HepG2 (cell line): ENCODE results near the gene PLSCR4. TPM values are rescaled to one million over a fixed set of nuclear protein-coding genes. Genes with fewer than 3 reads are reported as not detected.

Source experiments
- ATAC-seq: fragments of 200-7000 bp; cut with Tn5 transposase; 3 replicates; pipeline ENCODE4 v1.9.1; 2020; ENCODE audit warnings: mild to moderate bottlenecking, moderate library complexity
- BruUV-seq: library from RNA; stranded (reverse); fragments of 400-500 nt; replicated peaks from 2 replicates; lab custom pipeline; 2021; lab: Mats Ljungman, UMichigan
- CTCF ChIA-PET: fragments of 300-600 bp; formaldehyde crosslinking; extraction: SDS; loops from one replicate; lab custom pipeline; 2021; ENCODE audit warnings: low total read pairs, inconsistent platforms, low intra/inter-chr PET ratio; lab: Yijun Ruan, JAX
- POLR2A ChIA-PET: fragments of 350-600 bp; sonication (Branson Sonifier 250); formaldehyde crosslinking; loops from one replicate; lab custom pipeline; 2020; ENCODE audit warnings: antibody characterized with exemption, inconsistent platforms; lab: Yijun Ruan, JAX
- DNase-seq: peaks from one replicate; pipeline ENCODE4 v3.0.0-alpha.2; 2015; ENCODE audit warnings: low spot score
- FAIRE-seq: peaks from 3 replicates; lab custom pipeline; 2011; peaks lifted over from hg19 to GRCh38; lab: Jason Lieb, UNC
- H2AFZ ChIP-seq: one replicate; pipeline ENCODE4 v1.6.1; 2011; ENCODE audit warnings: low read length, inconsistent platforms
- H3K27ac ChIP-seq: fragments of 300-600 bp; 3 replicates; pipeline ENCODE4 v1.8.0; 2011; ENCODE audit warnings: mixed run types, mild to moderate bottlenecking, mixed read lengths, low read length, inconsistent platforms; ENCODE audit not compliant: insufficient read depth; ENCODE audit errors: extremely low read length
- H3K27me3 ChIP-seq, 2 experiments: fragments of 200-600 bp in 1 of 2; 2 replicates in 1 of 2; 3 replicates in 1 of 2; pipeline versions ENCODE4 v1.6.0 to v1.8.0; 2011; ENCODE audit warnings: low read length in 2 of 2, mild to moderate bottlenecking in 2 of 2, moderate library complexity in 2 of 2, inconsistent platforms in 1 of 2; ENCODE audit not compliant: insufficient read depth in 2 of 2, control insufficient read depth in 1 of 2
- H3K36me3 ChIP-seq, 2 experiments: fragments of 200-600 bp in 1 of 2; replicated peaks in 1 of 2; 2 replicates in 1 of 2; 3 replicates in 1 of 2; pipeline versions ENCODE4 v1.5.1 to v1.8.0; 2011; ENCODE audit warnings: low read length in 2 of 2, inconsistent platforms in 1 of 2; ENCODE audit not compliant: insufficient read depth in 2 of 2, control insufficient read depth in 1 of 2
- H3K4me1 ChIP-seq: 2 replicates; pipeline ENCODE4 v1.5.1; 2012; ENCODE audit warnings: low read length, inconsistent platforms; ENCODE audit not compliant: insufficient read depth
- H3K4me2 ChIP-seq: 2 replicates; pipeline ENCODE4 v1.6.0; 2011; ENCODE audit warnings: low read depth, low read length, inconsistent platforms
- H3K4me3 ChIP-seq, 3 experiments: fragments of 200-600 bp in 1 of 3; sonication (generic), shearing (Covaris generic) in 1 of 3; replicated peaks in 1 of 3; 2 replicates each; pipeline ENCODE4 v1.5.1; 2011 to 2016; ENCODE audit warnings: low read length in 3 of 3, inconsistent platforms in 2 of 3, low read depth in 2 of 3, mild to moderate bottlenecking in 2 of 3, control low read depth in 1 of 3, mixed read lengths in 1 of 3; ENCODE audit not compliant: insufficient read depth in 1 of 3
- H3K79me2 ChIP-seq: one replicate; pipeline ENCODE4 v1.6.1; 2011; ENCODE audit warnings: low read length, inconsistent platforms; ENCODE audit not compliant: insufficient read depth
- H3K9ac ChIP-seq: 2 replicates; pipeline ENCODE4 v1.6.0; 2011; ENCODE audit warnings: mild to moderate bottlenecking, low read depth, low read length, inconsistent platforms; ENCODE audit not compliant: insufficient read depth
- H3K9me3 ChIP-seq: 2 replicates; pipeline ENCODE4 v1.5.1; 2012; ENCODE audit warnings: mild to moderate bottlenecking, low read length
- H4K20me1 ChIP-seq: 2 replicates; pipeline ENCODE4 v1.6.0; 2011; ENCODE audit warnings: inconsistent platforms, mild to moderate bottlenecking, low read length, moderate library complexity; ENCODE audit not compliant: insufficient read depth
- CHCHD3 ChIP-seq: sonication (generic); formaldehyde crosslinking; IDR thresholded peaks from 2 replicates; pipeline ENCODE4 v1.8.0; 2022; ENCODE audit warnings: mild to moderate bottlenecking, missing genetic modification reagents, moderate library complexity
- CSRNP1 ChIP-seq: sonication (generic); formaldehyde crosslinking; IDR thresholded peaks from 2 replicates; pipeline ENCODE4 v1.8.1; 2023; ENCODE audit warnings: mild to moderate bottlenecking, missing genetic modification reagents
- GTF3A ChIP-seq: sonication (generic); formaldehyde crosslinking; conservative IDR thresholded peaks from 2 replicates; pipeline ENCODE4 v1.4.0; 2020; ENCODE audit warnings: mild to moderate bottlenecking, missing genetic modification reagents
- MAFF ChIP-seq: IDR thresholded peaks from 2 replicates; pipeline ENCODE4 v1.6.1; 2011; ENCODE audit warnings: low read depth, low read length, improper control_type of control experiment
- MAFK ChIP-seq, 2 experiments: IDR thresholded peaks in 1 of 2; conservative IDR thresholded peaks in 1 of 2; 2 replicates each; pipeline ENCODE4 v1.6.1; 2011; ENCODE audit warnings: improper control_type of control experiment in 2 of 2, low read length in 2 of 2
- PLSCR1 ChIP-seq: sonication (generic); formaldehyde crosslinking; IDR thresholded peaks from 2 replicates; pipeline ENCODE4 v1.5.0; 2020; ENCODE audit warnings: missing genetic modification reagents, mild to moderate bottlenecking, borderline replicate concordance
- SMARCC2 ChIP-seq: fragments of 450-650 bp; IDR thresholded peaks from 2 replicates; pipeline ENCODE4 v1.6.1; 2017; ENCODE audit warnings: antibody characterized with exemption, mild to moderate bottlenecking
- TRIM24 ChIP-seq: sonication (generic); formaldehyde crosslinking; IDR thresholded peaks from 2 replicates; pipeline ENCODE4 v1.8.0; 2022; ENCODE audit warnings: mild to moderate bottlenecking, missing genetic modification reagents
- ZBTB42 ChIP-seq: sonication (generic); formaldehyde crosslinking; IDR thresholded peaks from 2 replicates; pipeline ENCODE4 v1.5.0; 2020; ENCODE audit warnings: mild to moderate bottlenecking, missing genetic modification reagents
- ZNF691 ChIP-seq: sonication (generic); formaldehyde crosslinking; IDR thresholded peaks from 2 replicates; pipeline ENCODE4 v1.4.0; 2020; ENCODE audit warnings: missing genetic modification reagents, low read depth, mild to moderate bottlenecking, borderline replicate concordance
- ZNF710 ChIP-seq: sonication (generic); formaldehyde crosslinking; IDR thresholded peaks from 2 replicates; pipeline ENCODE4 v1.5.0; 2020; ENCODE audit warnings: mild to moderate bottlenecking, missing genetic modification reagents, borderline replicate concordance
- WGBS: methylation state at CpG from one replicate; pipeline ENCODE4 v1.1.6; 2017; ENCODE audit warnings: low lambda C conversion rate; 5-methylcytosine and 5-hydroxymethylcytosine counted together
- in situ Hi-C: cut with HindIII; loops from 2 replicates; pipeline ENCODE4 v1.10.0; 2017; ENCODE audit warnings: low pct_unique_long_range_greater_than_20kb; ENCODE audit not compliant: extremely low pct_ligation_motif_present
- intact Hi-C: fragments of 100-400 bp; cut with micrococcal nuclease; formaldehyde crosslinking; loops from one replicate; pipeline ENCODE4 v1.10.0; 2022; ENCODE audit not compliant: unreplicated experiment
- polyA plus RNA-seq, 8 experiments: library from polyadenylated mRNA; depleted of rRNA in 3 of 8; stranded (reverse) in 7 of 8; unstranded in 1 of 8; fragments of >200 nt; fragmentation: Illumina TruSeq in 4 of 8; extraction: Trizol in 4 of 8; gene quantifications; 2 replicates each; pipeline versions ENCODE4 v1.2.1 to v1.2.3, GENCODE V29; 2011 to 2016; ENCODE audit warnings: low read depth in 4 of 8, missing spikeins in 1 of 8, mixed read lengths in 1 of 8; ENCODE audit not compliant: insufficient read depth in 1 of 8
- total RNA-seq, 5 experiments: library from RNA; depleted of rRNA; stranded (reverse); fragments of >200 nt; fragmentation: Illumina TruSeq; extraction: Trizol; gene quantifications; 2 replicates each; pipeline ENCODE4 v1.2.3, GENCODE V29; 2016; ENCODE audit warnings: low read depth in 1 of 5

PLSCR4 gene
- total and polyA plus RNA-seq, 2 of the 13 experiments (the other 11 are each of a cell fraction or from before 2014, with no cell fraction given), result 1.5 to 59.0 TPM

- DNase-seq, result no peak
- Histone ChIP-seq H4K20me1 (no peaks in the 10 kb centered on the region), H3K4me1 (no peaks in the 10 kb centered on the region), H3K27ac (no peak overlapping the region), H3K9me3 (no peaks in the 10 kb centered on the region)
- POLR2A ChIA-PET, result no interaction called here
- in situ Hi-C loops, result no loop called here
- no peak for FAIRE-seq
- CTCF ChIA-PET, result no interaction called here
- TF ChIP-seq PLSCR1 (no peak), CSRNP1 (no peak), ZBTB42 (CRISPR knock-in tag) (no peak), SMARCC2 (no peak), MAFF (peak; percentile 32; the same call in 1 of the 2 replicates), MAFK (conservative IDR thresholded peaks at IDR 0.05 in 1 of 2, IDR thresholded peaks at IDR 0.05 in 1 of 2; ENCODE audit: low read length in 2 of 2) (peak; percentile 12 to 77; a peak in 2 of 4 replicates), CHCHD3 (no peak), TRIM24 (CRISPR knock-in tag) (no peak), GTF3A (CRISPR knock-in tag) (no peak), ZNF691 (CRISPR knock-in tag) (no peak), ZNF710 (no peak)
- TF ChIP-seq, all 625 proteins: peak for 2
- no TSS peak for BruUV-seq
- intact Hi-C loops, result no loop called here
- no peak overlapping the region for H2AFZ ChIP-seq
- 70% methylated on average over 2 of the region's 2 CpGs for WGBS
- no peak overlapping the region for H3K4me3 ChIP-seq
- no peaks in the 10 kb centered on the region for H3K27me3 ChIP-seq
- H3K9ac ChIP-seq, result no peak overlapping the region
- H3K36me3 ChIP-seq, result peaks cover 0 to 3% of the 10 kb centered on the region in 2 experiments; a peak in 2 of 5 replicates
- no peak for ATAC-seq
- H3K79me2 ChIP-seq, result no peaks in the 10 kb centered on the region
- no peak overlapping the region for H3K4me2 ChIP-seq
Observed at GRCh38 chr3:146200461-146201220, 50.3 kb downstream of the PLSCR4 start.
